Activated CD4-positive, CD25-positive, alpha-beta regulatory T cell (primary cell): ENCODE data around the gene ADGRG3.
"Not testable (repeated sequence)": the region's sequence is repeated elsewhere in the genome, so short reads cannot be mapped to it uniquely, and the experiment has no call there.

Experiments used
- DNase-seq, 4 experiments: peaks; one replicate each; lab custom pipeline; 2025; lab: John Stamatoyannopoulos, UW

Gene ADGRG3

DNA sequence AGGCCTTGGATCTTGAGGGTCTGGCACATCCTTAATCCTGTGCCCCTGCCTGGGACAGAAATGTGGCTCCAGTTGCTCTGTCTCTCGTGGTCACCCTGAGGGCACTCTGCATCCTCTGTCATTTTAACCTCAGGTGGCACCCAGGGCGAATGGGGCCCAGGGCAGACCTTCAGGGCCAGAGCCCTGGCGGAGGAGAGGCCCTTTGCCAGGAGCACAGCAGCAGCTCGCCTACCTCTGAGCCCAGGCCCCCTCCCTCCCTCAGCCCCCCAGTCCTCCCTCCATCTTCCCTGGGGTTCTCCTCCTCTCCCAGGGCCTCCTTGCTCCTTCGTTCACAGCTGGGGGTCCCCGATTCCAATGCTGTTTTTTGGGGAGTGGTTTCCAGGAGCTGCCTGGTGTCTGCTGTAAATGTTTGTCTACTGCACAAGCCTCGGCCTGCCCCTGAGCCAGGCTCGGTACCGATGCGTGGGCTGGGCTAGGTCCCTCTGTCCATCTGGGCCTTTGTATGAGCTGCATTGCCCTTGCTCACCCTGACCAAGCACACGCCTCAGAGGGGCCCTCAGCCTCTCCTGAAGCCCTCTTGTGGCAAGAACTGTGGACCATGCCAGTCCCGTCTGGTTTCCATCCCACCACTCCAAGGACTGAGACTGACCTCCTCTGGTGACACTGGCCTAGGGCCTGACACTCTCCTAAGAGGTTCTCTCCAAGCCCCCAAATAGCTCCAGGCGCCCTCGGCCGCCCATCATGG is 4.0 kb upstream of the ADGRG3 start:
- no peak for DNase-seq

DNA sequence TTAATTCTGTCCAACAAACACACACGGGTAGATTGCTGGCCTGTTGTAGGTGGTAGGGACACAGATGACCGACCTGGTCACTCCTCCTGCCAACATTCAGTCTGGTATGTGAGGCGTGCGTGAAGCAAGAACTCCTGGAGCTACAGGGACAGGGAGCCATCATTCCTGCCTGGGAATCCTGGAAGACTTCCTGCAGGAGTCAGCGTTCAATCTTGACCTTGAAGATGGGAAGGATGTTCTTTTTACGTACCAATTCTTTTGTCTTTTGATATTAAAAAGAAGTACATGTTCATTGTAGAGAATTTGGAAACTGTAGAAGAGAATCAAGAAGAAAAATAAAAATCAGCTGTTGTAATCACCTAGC is 3.5 kb upstream of the ADGRG3 start:
- DNase-seq = no peak

DNA sequence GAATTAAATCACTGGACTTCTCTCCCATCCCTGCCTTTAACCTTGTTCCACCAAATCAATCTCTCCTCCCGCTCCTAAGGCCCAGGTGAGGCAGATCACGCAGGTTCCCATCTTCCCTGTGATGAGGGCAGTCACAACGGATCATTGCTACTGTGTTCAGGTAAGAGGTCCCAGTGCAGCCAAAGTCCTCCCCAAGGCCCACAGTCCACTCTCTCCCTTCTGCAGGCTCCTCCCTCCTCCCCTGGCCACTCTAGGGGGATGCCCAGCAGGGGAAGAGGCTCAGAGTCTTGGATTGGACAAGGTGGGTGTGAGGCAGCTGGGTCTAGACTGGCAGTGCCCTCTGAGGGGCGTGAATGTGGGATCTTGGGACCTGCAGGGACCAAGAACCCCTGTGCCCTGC is 2.6 kb upstream of the ADGRG3 start:
- no peak for DNase-seq

DNA sequence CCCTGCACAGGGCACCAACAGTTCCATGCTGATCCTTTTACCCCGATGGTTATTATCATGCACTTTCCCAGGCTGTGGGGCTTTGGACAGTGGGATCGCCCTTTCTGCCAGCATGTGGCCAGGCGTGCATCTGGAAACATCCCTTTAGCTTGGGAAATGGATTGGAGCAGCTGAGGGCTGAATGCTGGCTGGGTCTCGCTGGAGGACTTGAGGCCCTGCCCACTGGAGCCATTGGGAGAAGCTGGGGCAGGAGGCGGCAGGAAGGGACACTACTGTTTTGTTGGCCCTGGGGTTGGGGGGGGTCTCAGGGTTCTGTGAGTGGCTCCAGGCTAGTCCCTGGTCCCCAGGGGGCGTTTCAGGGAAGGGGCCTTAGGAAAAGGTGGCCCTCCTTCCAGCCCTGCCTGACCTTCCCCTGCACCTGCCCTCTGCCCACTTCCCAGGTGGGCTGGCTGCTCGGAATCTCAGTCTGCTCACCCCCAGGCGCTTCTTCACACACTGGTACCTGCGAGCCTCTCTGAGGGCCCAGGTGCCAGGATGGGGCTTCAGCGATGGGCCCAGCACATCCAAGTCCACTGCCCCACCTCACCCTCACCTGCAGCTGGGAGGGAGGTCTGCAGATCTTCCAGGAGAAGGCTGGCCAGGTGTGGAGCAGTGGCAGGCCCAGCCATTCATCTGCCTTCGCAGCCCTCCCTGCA is 1.6 kb upstream of the ADGRG3 start:
- no peak for DNase-seq

DNA sequence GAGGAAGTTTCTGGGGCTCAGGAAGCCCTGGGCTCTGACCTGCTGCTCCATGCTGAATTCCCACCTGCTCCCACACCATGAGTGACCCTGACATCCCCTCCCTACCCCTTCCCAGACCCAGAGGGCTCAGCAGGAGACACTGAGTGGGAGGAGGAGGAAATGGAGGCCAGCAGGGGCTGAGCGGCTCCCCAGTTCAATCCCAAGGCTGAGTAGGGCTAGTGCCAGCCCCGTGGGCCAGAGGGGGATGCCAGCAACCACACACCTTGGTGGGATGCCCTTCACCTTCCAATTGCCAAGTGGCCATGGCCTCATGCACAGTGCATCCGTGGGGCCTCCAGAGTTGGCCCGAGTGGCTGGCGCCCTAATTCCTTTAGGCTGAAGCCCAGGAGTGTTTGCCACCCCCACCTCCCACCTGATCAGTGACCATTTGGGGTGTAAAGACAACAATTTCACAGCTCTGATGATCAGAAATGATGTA is 1.0 kb upstream of the ADGRG3 start:
- no peak for DNase-seq

DNA sequence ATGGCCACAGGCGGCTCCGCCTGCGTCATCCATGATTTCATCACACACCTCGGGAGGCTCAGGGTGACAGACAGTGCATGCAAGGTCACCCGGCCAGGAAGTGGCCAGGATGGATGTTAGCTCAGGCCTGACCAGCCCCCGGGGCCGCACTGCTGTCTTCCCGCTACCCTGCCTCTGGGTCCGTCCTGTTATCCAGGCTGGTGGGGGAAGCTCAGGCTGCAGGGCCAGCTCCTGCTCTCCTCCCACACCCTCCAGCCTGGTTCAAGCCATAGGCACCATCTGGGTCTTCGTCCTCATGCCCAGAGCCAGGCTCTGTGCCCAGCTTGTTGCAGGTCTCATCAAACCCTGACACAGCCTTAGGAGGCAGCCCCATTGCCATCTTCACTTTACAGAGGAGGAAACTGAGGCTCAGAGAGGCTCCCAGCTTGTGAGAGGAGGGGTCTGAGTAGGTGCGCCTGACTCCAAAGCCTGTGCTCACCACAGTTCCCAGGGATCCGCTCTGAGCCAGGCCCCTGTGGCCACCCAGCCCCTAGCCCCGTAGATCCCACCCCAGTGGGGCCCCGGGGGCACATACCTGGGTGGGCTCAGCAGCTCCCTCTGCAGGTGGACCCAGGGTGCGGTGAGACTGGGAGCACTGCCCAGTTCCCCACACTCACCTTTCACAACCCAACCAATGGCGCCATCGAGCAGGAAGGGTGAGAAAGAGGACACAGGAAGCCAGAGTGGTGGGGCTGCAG is 412 bp upstream of the ADGRG3 start:
- no peak for DNase-seq

DNA sequence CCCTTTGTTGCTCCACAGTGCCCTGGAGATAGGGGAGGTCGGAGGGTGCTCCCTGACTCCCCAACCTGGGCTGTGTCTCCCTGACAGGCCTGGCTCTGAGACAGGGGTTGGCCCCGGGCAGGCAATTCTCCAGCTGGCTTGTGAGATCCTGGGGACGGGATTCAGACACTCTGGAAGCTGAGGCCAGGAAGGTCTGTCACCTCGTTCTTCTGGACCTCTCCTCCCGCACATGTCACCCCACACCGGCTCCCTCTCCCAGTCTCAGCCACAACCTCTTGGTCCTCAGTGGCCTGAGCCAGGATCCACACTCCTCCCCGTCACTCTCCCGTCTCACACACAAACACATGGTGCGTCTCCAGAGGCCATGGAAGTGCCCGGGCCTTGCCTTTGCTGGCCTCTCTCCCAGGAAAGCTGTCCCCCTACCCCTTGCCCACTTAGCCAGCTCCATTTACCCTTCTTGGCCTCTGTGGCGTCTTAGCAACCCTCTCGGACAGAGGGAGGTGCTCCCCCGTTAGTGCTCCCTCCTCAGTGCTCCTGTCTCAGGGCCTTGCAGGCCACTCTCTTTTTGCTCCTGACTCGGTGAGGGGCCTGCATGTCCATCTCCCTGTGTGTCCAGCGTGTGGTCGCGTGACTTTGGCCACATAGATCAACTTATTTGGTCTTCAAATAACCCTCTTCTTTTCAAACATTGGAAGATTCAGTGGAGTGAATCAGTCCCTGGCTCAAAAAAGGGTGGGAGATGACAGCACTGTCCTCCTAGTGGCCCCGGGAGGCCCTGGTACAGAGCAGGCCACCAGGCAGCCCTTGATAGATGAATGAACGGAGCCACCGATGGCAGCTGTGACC is 747 bp downstream of the ADGRG3 start:
- DNase-seq = no peak

DNA sequence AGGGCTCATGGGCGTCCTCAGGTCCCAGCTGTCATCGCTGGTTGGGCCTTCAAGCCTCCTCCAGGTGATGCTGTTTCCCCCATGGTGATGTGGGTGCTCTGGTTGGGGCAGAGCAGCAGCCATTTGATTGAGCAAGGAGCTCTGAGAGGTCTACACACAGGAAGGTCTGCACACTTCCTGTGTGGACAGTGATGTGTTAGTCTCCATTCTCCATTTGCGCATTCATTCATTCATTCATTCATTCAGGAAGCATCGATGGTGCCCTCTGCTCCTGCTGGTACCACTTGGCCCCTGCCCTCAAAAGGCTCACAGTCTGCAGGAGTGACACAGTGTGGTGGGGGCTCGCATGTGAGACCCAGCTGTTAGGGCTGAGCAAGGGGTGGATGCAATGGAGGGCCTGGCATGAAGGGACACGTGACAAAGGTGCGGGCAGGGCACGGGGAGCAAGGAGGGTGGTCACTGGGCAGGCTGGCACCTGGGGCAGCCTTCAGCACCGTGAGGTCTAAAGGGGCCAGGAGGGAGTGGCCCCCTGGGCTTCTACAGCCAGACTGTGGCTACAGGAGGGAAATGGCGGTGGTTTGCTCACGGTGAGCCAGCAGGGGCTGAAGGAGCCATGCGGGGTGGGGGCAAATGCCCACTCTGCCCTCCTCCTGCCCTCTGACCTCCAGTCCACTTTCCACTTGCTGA is 1.5 kb downstream of the ADGRG3 start:
- DNase-seq = no peak

DNA sequence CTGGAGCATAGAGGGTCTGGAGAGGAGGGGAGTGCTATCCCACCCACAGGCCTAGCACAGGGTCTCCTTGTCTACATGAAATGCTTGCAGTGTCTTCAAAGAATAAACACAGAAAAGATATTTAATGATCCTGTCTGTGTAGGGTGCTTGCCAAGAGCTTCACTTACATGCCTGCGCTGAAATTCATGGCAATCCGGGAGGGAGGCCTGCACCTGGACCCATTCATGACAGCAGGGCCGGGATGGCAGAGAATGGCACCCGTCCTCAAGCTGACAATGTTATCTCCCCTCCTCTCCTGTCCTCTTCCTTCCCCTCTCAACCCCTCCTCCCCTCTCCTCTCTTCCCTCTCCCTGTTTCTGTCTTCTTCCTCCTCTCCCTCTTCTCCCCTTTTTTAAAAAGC is 2.1 kb downstream of the ADGRG3 start:
- no peak for DNase-seq

DNA sequence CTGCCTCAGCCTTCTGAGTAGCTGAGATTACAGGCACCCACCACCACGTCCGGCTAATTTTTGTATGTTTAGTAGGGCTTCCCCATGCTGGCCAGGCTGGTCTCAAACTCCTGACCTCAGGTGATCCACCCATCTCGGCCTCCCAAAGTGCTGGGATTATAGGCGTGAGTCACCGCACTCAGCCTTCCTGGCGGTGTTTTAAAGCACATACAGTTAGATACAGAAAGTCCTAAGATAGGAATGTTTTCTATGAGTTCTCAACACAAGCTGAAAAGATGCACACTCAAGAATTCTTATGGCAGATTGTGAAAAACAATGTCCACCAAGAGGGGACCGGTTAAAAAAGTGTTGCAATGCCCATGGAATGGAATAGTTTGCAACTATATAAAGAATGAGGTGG is 3.3 kb downstream of the ADGRG3 start:
- DNase-seq = not testable (repeated sequence)

DNA sequence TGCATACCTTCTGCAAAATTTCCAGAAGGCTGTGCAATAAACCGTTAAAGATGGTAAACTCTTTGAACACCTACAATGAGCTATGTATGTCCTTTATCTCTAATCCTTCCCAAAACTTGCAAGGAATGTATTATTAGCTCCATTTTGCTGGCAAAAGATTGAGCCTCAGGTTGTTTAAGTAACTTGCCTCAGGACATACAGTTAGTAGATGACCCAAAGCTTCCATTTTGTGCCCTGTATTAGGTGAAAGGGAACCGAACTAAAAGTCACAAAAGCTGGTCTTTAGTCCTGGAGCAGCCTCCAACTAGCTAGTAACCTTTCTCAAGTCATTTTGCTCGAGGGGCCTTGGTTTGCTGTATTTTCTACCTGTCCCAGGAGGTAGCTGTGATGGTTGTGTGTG is 4.3 kb downstream of the ADGRG3 start:
- no peak for DNase-seq

DNA sequence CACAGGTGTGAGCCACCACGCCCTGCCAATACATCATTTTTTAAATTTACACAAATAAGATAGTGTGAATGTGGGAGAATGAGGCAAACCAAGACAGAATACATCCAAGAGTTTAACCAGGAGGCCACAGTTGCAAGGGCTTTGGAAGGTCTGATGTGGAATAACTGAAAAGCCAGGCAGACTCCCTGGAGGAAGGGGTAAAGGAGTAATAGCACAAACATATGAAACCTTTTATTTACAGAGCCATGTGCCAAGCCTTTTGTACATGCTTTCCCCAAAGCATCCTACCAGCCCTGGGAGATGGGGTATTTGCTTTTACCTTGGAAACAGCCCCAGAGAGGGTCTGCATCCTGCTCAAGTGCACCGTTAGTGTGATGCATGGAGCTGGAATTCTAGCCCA is 4.7 kb downstream of the ADGRG3 start:
- DNase-seq = no peak

DNA sequence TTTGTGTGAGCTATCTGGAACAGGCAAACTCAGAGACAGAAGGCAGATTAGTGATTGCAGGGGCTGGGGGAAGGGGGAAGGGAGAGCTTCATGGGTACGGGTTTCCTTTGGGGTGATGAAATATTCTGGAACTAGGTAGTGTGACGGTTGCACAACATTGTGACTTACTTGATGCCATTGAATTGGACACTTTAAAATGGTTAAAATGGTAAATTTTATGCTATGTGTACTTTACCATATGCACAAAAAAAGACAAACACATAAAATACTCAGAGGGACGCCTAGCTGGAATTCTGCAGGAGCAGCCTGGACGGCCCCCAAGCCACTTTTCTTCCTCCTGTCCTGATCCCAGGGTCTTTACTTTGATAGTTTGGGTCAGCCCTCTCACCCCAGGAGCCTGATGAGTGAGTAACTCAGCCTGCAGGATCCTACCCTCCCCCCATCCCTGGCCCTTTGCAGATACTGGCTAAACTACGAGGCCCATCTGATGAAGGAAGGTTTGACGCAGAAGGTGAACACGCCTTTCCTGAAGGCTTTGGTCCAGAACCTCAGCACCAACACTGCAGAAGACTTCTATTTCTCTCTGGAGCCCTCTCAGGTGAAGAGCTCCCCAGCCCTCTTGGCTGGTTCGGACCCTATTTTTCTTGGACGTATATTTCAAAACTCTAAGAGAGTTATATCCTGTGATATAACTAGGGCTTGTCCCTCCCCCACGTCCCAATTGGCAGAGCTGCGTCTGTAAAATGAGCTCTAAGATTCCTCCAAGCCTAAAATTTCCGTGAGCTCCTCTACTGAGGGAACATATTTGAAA is 7.8 kb downstream of the ADGRG3 start:
- no peak for DNase-seq

DNA sequence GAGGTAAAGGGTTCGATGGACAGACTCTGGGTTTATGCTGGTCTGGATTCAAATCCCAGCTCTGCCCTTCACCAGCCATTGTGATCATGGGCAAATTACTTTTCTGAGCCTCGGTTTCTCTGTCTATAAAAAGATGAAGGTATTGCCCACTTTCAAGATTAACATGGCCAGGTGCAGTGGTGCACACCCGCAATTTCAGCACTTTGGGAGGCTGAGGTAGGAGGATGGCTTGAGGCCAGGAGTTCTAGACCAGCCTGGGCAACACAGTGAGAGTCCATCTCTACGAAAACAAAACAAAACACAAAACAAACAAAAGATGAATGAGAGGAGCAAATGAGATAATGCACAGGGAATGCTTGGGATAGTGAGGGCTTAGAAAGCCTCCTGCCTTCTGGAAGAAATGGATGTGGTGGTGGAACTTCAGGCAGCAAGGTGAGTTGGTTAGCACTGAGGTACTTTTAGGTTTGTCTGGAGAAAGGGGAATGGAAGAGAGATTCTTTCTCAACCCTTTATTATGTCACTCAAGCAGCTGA is 8.5 kb downstream of the ADGRG3 start:
- DNase-seq = no peak

DNA sequence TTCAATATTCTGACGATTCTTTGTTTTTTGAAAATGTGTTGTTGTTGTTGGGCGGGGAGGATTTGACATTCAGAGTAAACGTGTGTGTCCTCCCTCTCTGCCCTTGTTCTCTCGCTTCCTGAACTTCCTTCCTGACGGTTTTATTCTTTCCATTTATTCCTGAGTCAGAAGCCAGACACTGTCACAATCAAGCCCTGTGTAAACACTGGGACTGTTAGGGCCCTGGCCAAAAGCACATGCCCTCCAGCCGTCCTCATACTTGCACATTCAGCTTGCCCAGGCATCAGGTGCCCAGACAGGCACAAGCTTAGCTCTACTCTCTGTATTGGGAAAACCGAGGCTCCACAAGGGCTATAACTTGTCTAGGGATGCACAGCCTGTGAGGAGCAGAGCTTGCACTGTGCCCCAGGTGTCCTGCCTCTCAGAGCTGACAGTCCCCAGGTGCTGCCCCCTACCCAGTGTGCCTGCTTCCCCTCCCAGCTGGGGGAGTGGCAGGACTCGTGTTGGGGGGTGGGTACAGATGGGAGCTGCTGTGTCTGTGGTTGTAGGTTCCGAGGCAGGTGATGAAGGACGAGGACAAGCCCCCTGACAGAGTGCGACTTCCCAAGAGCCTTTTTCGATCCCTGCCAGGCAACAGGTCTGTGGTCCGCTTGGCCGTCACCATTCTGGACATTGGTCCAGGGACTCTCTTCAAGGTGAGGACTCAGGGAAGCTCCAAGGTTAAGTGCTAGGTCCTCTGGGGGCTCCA is 9.7 kb downstream of the ADGRG3 start:
- no peak for DNase-seq

DNA sequence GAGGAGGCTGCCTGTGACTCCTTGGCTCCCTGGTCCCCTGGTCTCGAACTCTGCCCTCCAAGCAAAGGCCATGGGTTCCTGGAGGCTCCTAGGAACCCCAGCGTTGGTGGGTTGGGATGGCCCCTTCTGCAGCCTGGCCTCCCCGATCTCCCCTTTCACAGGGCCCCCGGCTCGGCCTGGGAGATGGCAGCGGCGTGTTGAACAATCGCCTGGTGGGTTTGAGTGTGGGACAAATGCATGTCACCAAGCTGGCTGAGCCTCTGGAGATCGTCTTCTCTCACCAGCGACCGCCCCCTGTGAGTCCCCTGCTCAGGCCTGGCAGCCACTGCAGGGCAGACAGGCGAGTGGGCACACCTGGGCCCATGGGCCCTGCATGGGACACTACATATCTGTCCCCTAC is 10.9 kb downstream of the ADGRG3 start:
- no peak for DNase-seq

DNA sequence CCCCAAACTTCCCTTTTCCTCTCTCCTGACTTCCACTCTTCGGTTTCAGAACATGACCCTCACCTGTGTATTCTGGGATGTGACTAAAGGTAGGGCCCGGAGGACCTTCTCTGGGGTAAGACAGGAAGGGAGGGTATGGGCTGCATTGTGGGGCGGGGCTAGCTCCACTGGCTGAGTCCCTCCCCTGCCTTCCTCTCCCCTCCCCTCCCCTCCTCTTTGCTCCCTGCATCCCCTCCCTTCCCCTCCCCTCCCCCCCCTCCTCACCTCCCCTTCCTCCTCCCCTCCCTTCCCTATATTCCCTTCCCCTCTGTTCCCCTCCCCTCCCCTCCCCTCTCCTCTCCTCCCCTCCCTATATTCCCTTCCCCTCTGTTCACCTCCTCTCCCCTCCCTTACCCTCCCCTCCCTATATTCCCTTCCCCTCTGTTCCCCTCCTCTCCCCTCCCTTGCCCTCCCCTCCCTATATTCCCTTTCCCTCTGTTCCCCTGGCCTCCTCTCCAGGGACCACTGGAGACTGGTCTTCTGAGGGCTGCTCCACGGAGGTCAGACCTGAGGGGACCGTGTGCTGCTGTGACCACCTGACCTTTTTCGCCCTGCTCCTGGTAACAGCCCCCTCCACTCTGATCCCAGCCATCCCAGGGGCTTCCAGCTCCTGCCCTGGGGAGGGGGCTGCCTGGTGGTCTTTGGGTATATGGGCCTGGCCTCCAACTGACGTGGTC is 11.8 kb downstream of the ADGRG3 start:
- no peak for DNase-seq

DNA sequence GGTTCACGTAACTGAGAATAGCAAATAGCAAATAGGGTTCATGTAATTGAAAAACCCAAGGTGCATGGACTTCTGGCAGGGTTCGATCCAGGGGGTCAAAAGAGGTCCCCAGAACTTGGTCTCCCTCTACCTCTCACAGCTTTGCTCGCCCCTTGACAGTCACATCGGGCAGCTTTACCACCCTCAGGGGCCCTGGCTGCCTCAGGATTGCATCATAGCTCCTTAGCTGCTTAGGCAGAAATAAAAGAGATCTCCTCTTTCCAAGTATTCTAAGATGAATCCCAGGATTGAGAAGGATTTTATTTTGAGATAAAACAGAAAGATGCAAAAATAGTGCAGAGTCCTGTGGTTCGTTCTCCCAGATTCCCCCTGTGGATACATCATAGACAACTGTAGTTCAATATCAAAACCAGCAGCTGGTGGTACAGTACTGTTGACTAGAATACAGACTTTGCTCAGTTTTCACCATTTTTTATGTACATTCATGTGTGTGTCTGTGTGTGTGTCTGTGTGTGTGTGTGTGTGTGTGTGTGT is 12.8 kb downstream of the ADGRG3 start:
- no peak for DNase-seq
